Osteoblast (primary cell): ENCODE measurements around the gene MRE11. TPM values are rescaled to one million over a fixed set of nuclear protein-coding genes. Genes with fewer than 3 reads are reported as not detected.
A peak's percentile ranks its signal among the peaks of the same experiment; 100 is the strongest.

Experiments used
- DNase-seq: peaks from one replicate; pipeline ENCODE4 v3.0.0; 2011; ENCODE audit warnings: low spot score, mixed read lengths; ENCODE audit not compliant: insufficient read length; ENCODE audit errors: missing footprints
- H2AFZ ChIP-seq: 2 replicates; pipeline ENCODE4 v1.6.0; 2011; ENCODE audit warnings: mild to moderate bottlenecking, low read length
- H3K27ac ChIP-seq: 2 replicates; pipeline ENCODE4 v1.5.1; 2011; ENCODE audit warnings: mild to moderate bottlenecking, low read depth, low read length, moderate library complexity
- H3K27me3 ChIP-seq: 2 replicates; pipeline ENCODE4 v1.6.0; 2012; ENCODE audit warnings: mild to moderate bottlenecking, control low read depth, inconsistent platforms, low read length, moderate library complexity; ENCODE audit not compliant: insufficient read depth
- H3K36me3 ChIP-seq: 2 replicates; pipeline ENCODE4 v1.5.1; 2011; ENCODE audit warnings: mild to moderate bottlenecking, low read length, control low read depth, moderate library complexity; ENCODE audit not compliant: insufficient read depth
- H3K4me1 ChIP-seq: 2 replicates; pipeline ENCODE4 v1.5.1; 2011; ENCODE audit warnings: mild to moderate bottlenecking, low read length, control low read depth, moderate library complexity; ENCODE audit not compliant: insufficient read depth
- H3K4me2 ChIP-seq: 2 replicates; pipeline ENCODE4 v1.6.0; 2011; ENCODE audit warnings: mild to moderate bottlenecking, low read length; ENCODE audit not compliant: insufficient read depth
- H3K4me3 ChIP-seq: fragments of 200-600 bp; sonication (generic); 3 replicates; pipeline ENCODE4 v1.5.1; 2012; ENCODE audit warnings: mild to moderate bottlenecking, low read length, inconsistent platforms; ENCODE audit not compliant: insufficient read depth
- H3K79me2 ChIP-seq: 2 replicates; pipeline ENCODE4 v1.6.0; 2012; ENCODE audit warnings: mild to moderate bottlenecking, low read length, control low read depth, inconsistent platforms; ENCODE audit not compliant: insufficient read depth
- H3K9me3 ChIP-seq: 2 replicates; pipeline ENCODE4 v1.5.1; 2011; ENCODE audit warnings: low read depth, low read length, control low read depth
- H4K20me1 ChIP-seq: 2 replicates; pipeline ENCODE4 v1.6.0; 2012; ENCODE audit warnings: mild to moderate bottlenecking, low read length, control low read depth; ENCODE audit not compliant: insufficient read depth
- CTCF ChIP-seq: IDR thresholded peaks from 2 replicates; pipeline ENCODE4 v1.5.1; 2011; ENCODE audit warnings: mild to moderate bottlenecking, low read depth, low read length, moderate library complexity; ENCODE audit errors: extremely low read depth
- total RNA-seq: library from RNA; depleted of rRNA; stranded (reverse); fragments of >200 nt; gene quantifications from 2 replicates; pipeline ENCODE4 v1.2.3, GENCODE V29; 2012

Gene MRE11
- total RNA-seq, 1 donor: 10.1 TPM

- Histone ChIP-seq H3K9me3 (no peaks in the 10 kb centered on the region), H3K4me3 (no peak overlapping the region), H2AFZ (no peak overlapping the region), H3K27ac (no peak overlapping the region), H3K4me2 (no peak overlapping the region), H3K79me2 (no peaks in the 10 kb centered on the region), H4K20me1 (no peaks in the 10 kb centered on the region), H3K4me1 (no peaks in the 10 kb centered on the region), H3K27me3 (no peaks in the 10 kb centered on the region), H3K36me3 (no peaks in the 10 kb centered on the region)
- no peak for DNase-seq
- no peak for TF ChIP-seq CTCF
Observed at GRCh38 chr11:94469416-94469815, 24.2 kb downstream of the MRE11 start.

- H3K9me3 ChIP-seq: no peaks in the 10 kb centered on the region
- no peak overlapping the region for H3K27ac ChIP-seq
Observed at GRCh38 chr11:94459576-94459975, 34.1 kb downstream of the MRE11 start.

GRCh38 chr11:94457118-94458029 lies 36.3 kb downstream of the MRE11 start:
- TF ChIP-seq CTCF: no peak
- no peak overlapping the region for H3K4me2 ChIP-seq
- DNase-seq: no peak
- no peaks in the 10 kb centered on the region for H3K79me2 ChIP-seq
- H4K20me1 ChIP-seq: no peaks in the 10 kb centered on the region
- no peaks in the 10 kb centered on the region for H3K27me3 ChIP-seq
- peak overlapping the region; percentile 25 for H2AFZ ChIP-seq
- H3K9me3 ChIP-seq: no peaks in the 10 kb centered on the region
- no peak overlapping the region for H3K4me3 ChIP-seq
- H3K27ac ChIP-seq: no peak overlapping the region
- no peaks in the 10 kb centered on the region for H3K4me1 ChIP-seq
- peaks cover 3% of the 10 kb centered on the region for H3K36me3 ChIP-seq

More at GRCh38 chr11:94459576-94459975, 34.1 kb downstream of the MRE11 start:
- H3K36me3 ChIP-seq: peaks cover 3% of the 10 kb centered on the region
- no peak overlapping the region for H2AFZ ChIP-seq
- no peaks in the 10 kb centered on the region for H3K4me1 ChIP-seq
- H3K27me3 ChIP-seq: no peaks in the 10 kb centered on the region
- no peak for DNase-seq
- no peaks in the 10 kb centered on the region for H4K20me1 ChIP-seq
- no peak for TF ChIP-seq CTCF
- no peak overlapping the region for H3K4me2 ChIP-seq
- no peak overlapping the region for H3K4me3 ChIP-seq
- H3K79me2 ChIP-seq: no peaks in the 10 kb centered on the region

- Histone ChIP-seq H3K27me3 (no peaks in the 10 kb centered on the region), H3K36me3 (peaks cover under 1% of the 10 kb centered on the region), H4K20me1 (no peaks in the 10 kb centered on the region), H3K9me3 (no peaks in the 10 kb centered on the region), H3K4me2 (no peak overlapping the region), H3K27ac (no peak overlapping the region), H3K4me3 (no peak overlapping the region), H2AFZ (no peak overlapping the region), H3K79me2 (no peaks in the 10 kb centered on the region), H3K4me1 (no peaks in the 10 kb centered on the region)
- no peak for DNase-seq
- TF ChIP-seq CTCF: no peak
Observed at GRCh38 chr11:94455861-94456260, 37.8 kb downstream of the MRE11 start.
